BLaER1 treated with 17β-estradiol and CSF1 and Interleukin-3, amounts not matched to agents 10 nM and 100 nM (cell line): ENCODE results near the gene VWA7.

ENCODE experiments used
- H3K27ac ChIP-seq, 11 experiments: shearing (Covaris generic); formaldehyde crosslinking; 2 replicates each; pipeline ENCODE4 v1.8.1; 2022
- H3K27me3 ChIP-seq, 11 experiments: shearing (Covaris generic); formaldehyde crosslinking; 2 replicates each; pipeline ENCODE4 v1.8.1; 2022
- H3K36me3 ChIP-seq, 11 experiments: shearing (Covaris generic); formaldehyde crosslinking; 2 replicates each; pipeline ENCODE4 v1.8.1; 2022
- H3K4me1 ChIP-seq, 10 experiments: shearing (Covaris generic); formaldehyde crosslinking; 2 replicates each; pipeline ENCODE4 v1.8.1; 2022
- H3K4me2 ChIP-seq, 11 experiments: shearing (Covaris generic); formaldehyde crosslinking; 2 replicates each; pipeline ENCODE4 v1.8.1; 2022
- H3K4me3 ChIP-seq, 10 experiments: shearing (Covaris generic); formaldehyde crosslinking; 2 replicates each; pipeline ENCODE4 v1.8.1; 2022
- H3K9ac ChIP-seq, 11 experiments: shearing (Covaris generic); formaldehyde crosslinking; 2 replicates each; pipeline ENCODE4 v1.8.1; 2022
- H3K9me3 ChIP-seq, 11 experiments: shearing (Covaris generic); formaldehyde crosslinking; replicated peaks in 1 of 11; 2 replicates each; pipeline ENCODE4 v1.8.1; 2022
- H4K20me1 ChIP-seq, 11 experiments: shearing (Covaris generic); formaldehyde crosslinking; 2 replicates each; pipeline ENCODE4 v1.8.1; 2022
- Cebpa-rat ChIP-seq, 11 experiments: shearing (Covaris generic); IDR thresholded peaks; 2 replicates each; pipeline ENCODE4 v1.8.1; 2022

VWA7 gene

DNA sequence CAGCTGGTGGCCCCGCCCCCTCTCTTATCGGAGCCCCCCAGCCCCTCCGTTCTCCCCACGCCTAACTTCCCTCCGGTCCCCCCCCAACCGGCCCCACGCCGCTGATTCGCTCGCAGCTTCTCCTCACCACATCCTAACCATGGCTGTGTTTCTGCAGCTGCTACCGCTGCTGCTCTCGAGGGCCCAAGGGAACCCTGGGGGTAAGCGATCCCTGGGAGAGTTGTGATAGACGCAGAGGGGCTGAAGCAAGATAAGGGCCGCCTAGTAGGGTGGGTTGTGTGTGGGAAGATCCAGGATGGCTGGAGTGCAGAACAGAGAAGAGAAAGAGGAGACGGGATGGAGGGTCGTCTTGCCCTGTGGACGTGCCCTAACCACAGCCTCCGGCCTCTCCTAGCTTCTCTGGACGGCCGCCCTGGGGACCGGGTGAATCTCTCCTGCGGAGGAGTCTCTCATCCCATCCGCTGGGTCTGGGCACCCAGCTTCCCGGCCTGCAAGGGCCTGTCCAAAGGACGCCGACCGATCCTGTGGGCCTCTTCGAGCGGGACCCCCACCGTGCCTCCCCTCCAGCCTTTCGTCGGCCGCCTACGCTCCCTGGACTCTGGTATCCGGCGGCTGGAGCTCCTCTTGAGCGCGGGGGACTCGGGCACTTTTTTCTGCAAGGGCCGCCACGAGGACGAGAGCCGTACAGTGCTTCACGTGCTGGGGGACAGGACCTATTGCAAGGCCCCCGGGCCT, 53.7 kb downstream of the VWA7 start, which contains the start of gene MPIG6B:
Gene MPIG6B, plus strand, starts transcription at position 129 of the 735 bp plus-strand sequence. Its CDS starts 11 bp downstream, at position 140.
- Histone ChIP-seq H3K4me2 (peak within 1 kb of the TSS; percentile 92 to 100 (median 98)), H3K36me3 (peaks cover 0 to 30% (median 19%) of the 10 kb centered on the region in 11 experiments; a peak in 16 of 22 replicates), H3K4me1 (peaks cover 50 to 77% (median 69%) of the 10 kb centered on the region in 10 experiments), H3K27me3 (no peaks in the 10 kb centered on the region), H3K27ac (peak within 1 kb of the TSS in 10 of 11 experiments; percentile 9 to 88 (median 79); a peak in 20 of 22 replicates), H3K4me3 (peak within 1 kb of the TSS in 9 of 10 experiments; percentile 8 to 53 (median 48); a peak in 15 of 20 replicates), H3K9ac (peak within 1 kb of the TSS; percentile 22 to 79 (median 72); a peak in 18 of 22 replicates), H4K20me1 (peaks cover 0 to 10% (median 0%) of the 10 kb centered on the region in 11 experiments; a peak in 4 of 22 replicates), H3K9me3 (0 out of 22 replicates have a peak, but pooled peaks cover 0 to 3% (median 0%) of the 10 kb centered on the region in 11 experiments)
- peak in 4 of 11 experiments; percentile 66 to 87 (median 69); a peak in 7 of 22 replicates for TF ChIP-seq Cebpa-rat (IDR thresholded peaks at IDR 0.05)

DNA sequence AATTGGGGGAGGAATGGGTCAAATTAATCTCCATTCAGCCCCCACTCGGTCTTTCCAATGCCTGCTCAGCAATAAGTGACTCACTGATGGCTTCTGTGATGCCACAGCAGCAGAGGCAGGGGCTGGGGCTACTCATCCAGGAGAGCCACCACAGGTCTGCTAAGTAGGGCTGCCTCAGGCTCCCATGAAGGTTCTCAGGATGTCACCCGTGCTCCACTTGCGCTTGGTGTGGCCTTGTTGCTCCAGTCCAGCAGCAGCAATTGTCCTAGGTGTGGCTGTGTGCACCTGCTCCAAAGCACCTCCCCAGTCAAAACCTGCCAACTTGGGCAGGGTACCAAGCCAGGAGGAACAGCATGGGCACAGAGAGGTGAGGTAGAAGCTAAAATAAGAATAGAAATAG, 55.0 kb downstream of the VWA7 start:
- Histone ChIP-seq H4K20me1 (peaks cover 0 to 4% (median 0%) of the 10 kb centered on the region in 11 experiments; a peak in 2 of 22 replicates), H3K27ac (peak overlapping the region in 3 of 11 experiments; percentile 42 to 75 (median 64); a peak in 5 of 22 replicates), H3K4me1 (peaks cover 41 to 65% (median 57%) of the 10 kb centered on the region in 10 experiments), H3K9me3 (no peaks in the 10 kb centered on the region), H3K4me3 (no peak overlapping the region), H3K9ac (no peak overlapping the region; a peak in 2 of 22 replicates), H3K4me2 (peak overlapping the region in 9 of 11 experiments; percentile 26 to 99 (median 98); a peak in 16 of 22 replicates), H3K36me3 (peaks cover 0 to 28% (median 17%) of the 10 kb centered on the region in 11 experiments; a peak in 16 of 22 replicates), H3K27me3 (no peaks in the 10 kb centered on the region)
- TF ChIP-seq Cebpa-rat (IDR thresholded peaks at IDR 0.05) = no peak

DNA sequence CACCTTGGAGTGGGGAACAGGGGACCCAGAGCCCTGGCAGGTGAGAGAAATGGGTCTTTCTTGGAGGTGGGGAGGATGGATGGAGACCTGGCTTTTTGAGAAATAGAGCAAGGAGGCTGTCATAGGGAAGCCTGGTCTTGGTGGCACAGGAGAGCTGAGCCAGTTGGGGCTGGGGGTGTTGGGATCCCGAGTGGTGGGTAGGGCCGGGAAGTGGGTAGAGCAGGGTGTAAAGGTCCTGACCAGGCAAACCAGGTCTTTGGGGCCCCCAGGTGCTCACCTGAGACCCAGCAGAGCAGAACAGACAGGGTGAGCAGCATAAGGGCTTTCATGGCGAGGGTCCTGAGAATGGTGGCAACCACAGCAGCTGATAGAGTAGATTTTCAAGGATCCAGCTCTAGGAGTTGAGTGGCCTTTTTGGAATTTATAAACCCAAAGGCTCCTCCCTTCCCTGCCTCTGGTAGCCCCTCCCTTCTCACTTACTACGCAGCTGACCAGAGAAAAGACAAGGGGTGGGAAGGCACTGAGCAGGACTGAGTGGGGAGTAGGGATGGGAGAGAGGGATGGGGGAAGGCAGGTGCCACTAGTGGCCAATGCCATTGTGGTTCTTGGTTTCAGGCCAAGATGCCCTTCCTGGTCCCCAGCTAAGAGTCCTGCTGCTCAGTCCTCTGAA, 55.6 kb downstream of the VWA7 start, which contains the start of gene LY6G6C:
Gene LY6G6C, minus strand, starts transcription at position 396 of the 670 bp plus-strand sequence. Its CDS starts 67 bp downstream, at position 329.
- peaks cover 0 to 22% (median 10%) of the 10 kb centered on the region in 11 experiments; a peak in 15 of 22 replicates for H3K36me3 ChIP-seq
- H3K4me1 ChIP-seq = peaks cover 34 to 58% (median 50%) of the 10 kb centered on the region in 10 experiments
- H3K27ac ChIP-seq = peak within 1 kb of the TSS in 5 of 11 experiments; percentile 64 to 86 (median 75); a peak in 6 of 22 replicates
- no peak within 1 kb of the TSS; a peak in 2 of 22 replicates for H3K9ac ChIP-seq
- peak within 1 kb of the TSS in 9 of 11 experiments; percentile 26 to 99 (median 98); a peak in 17 of 22 replicates for H3K4me2 ChIP-seq
- no peaks in the 10 kb centered on the region for H3K27me3 ChIP-seq
- no peak for TF ChIP-seq Cebpa-rat (IDR thresholded peaks at IDR 0.05)
- peaks cover 0 to 4% (median 0%) of the 10 kb centered on the region in 11 experiments; a peak in 1 of 22 replicates for H4K20me1 ChIP-seq
- no peak within 1 kb of the TSS for H3K4me3 ChIP-seq
- H3K9me3 ChIP-seq = no peaks in the 10 kb centered on the region

DNA sequence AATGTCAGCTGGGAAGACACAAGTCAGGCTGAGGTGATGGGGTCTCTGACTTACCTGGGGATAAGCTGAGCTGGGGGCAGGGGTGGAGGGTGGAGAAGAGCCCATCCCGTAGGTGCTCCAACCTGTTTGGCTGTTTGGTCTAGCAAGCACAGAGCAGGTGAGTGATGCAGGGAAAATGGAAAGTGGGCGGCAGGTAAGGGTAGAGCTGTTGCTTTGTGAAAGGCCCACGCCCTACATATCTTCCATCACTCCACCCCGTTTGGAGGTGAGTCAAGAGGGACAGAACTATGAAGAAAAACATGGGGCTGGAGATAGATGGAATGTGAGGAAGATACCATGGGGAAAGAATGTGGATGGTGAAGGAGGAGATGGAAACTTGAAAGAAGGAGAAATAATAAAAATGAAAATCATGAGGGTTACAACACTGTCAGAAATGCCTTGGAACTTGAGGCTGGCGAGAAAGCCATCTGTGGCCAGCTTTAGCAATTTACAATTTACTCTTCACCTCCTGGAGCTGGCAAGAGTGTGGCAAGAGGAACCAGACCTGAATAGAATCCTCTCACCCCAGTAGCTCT, 56.8 kb downstream of the VWA7 start:
- Histone ChIP-seq H3K27me3 (no peaks in the 10 kb centered on the region), H3K4me1 (peaks cover 22 to 50% (median 39%) of the 10 kb centered on the region in 10 experiments), H4K20me1 (peaks cover 0 to 4% (median 0%) of the 10 kb centered on the region in 11 experiments; a peak in 1 of 22 replicates), H3K9me3 (no peaks in the 10 kb centered on the region), H3K36me3 (peaks cover 0 to 11% (median 0%) of the 10 kb centered on the region in 11 experiments; a peak in 7 of 22 replicates), H3K4me2 (peak overlapping the region in 4 of 11 experiments; percentile 29 to 98 (median 78); a peak in 2 of 22 replicates), H3K27ac (no peak overlapping the region), H3K9ac (no peak overlapping the region), H3K4me3 (no peak overlapping the region)
- no peak for TF ChIP-seq Cebpa-rat (IDR thresholded peaks at IDR 0.05)

- Histone ChIP-seq H3K36me3 (peaks cover 0 to under 1% (median 0%) of the 10 kb centered on the region in 11 experiments; a peak in 1 of 22 replicates), H3K4me1 (peaks cover 18 to 47% (median 38%) of the 10 kb centered on the region in 10 experiments), H3K27ac (no peak overlapping the region), H3K4me2 (no peak overlapping the region), H3K27me3 (no peaks in the 10 kb centered on the region), H3K9me3 (no peaks in the 10 kb centered on the region), H4K20me1 (peaks cover 0 to 4% (median 0%) of the 10 kb centered on the region in 11 experiments; a peak in 1 of 22 replicates), H3K4me3 (no peak overlapping the region), H3K9ac (no peak overlapping the region)
- TF ChIP-seq Cebpa-rat (IDR thresholded peaks at IDR 0.05) = no peak
These were observed 58.1 kb downstream of the VWA7 start for GRCh38 chr6:31719001-31719400.

- H3K4me3 ChIP-seq = no peak overlapping the region
These were observed 58.9 kb downstream of the VWA7 start for GRCh38 chr6:31718265-31718664.

GRCh38 chr6:31717499-31718222, 59.5 kb downstream of the VWA7 start:
- Histone ChIP-seq H3K9me3 (no peaks in the 10 kb centered on the region), H3K9ac (no peak overlapping the region), H4K20me1 (no peaks in the 10 kb centered on the region), H3K36me3 (no peaks in the 10 kb centered on the region), H3K27ac (no peak overlapping the region), H3K4me3 (no peak overlapping the region), H3K4me2 (no peak overlapping the region), H3K27me3 (no peaks in the 10 kb centered on the region), H3K4me1 (peaks cover 14 to 47% (median 36%) of the 10 kb centered on the region in 10 experiments)
- TF ChIP-seq Cebpa-rat (IDR thresholded peaks at IDR 0.05) = no peak

More at GRCh38 chr6:31718265-31718664, 58.9 kb downstream of the VWA7 start:
- peaks cover 15 to 47% (median 36%) of the 10 kb centered on the region in 10 experiments for H3K4me1 ChIP-seq
- no peak overlapping the region for H3K9ac ChIP-seq
- H3K27me3 ChIP-seq = no peaks in the 10 kb centered on the region
- no peaks in the 10 kb centered on the region for H3K9me3 ChIP-seq
- H3K36me3 ChIP-seq = no peaks in the 10 kb centered on the region
- H4K20me1 ChIP-seq = no peaks in the 10 kb centered on the region
- H3K4me2 ChIP-seq = no peak overlapping the region
- no peak overlapping the region for H3K27ac ChIP-seq
- TF ChIP-seq Cebpa-rat (IDR thresholded peaks at IDR 0.05) = no peak
